ENCODE measurements around the gene ANO7.

The ANO7 gene

GRCh38 chr2:241268306-241268705, 79.8 kb downstream of the ANO7 start:
- no peak overlapping the region for H2AFZ ChIP-seq (ENCODE audit: low read length)
- no peak overlapping the region for H3K4me3 ChIP-seq (ENCODE audit: low read depth, low read length, poor library complexity, severe bottlenecking)
- peaks cover 27% of the 10 kb centered on the region for H3K36me3 ChIP-seq (ENCODE audit: insufficient read depth, low read length)
- H3K27me3 ChIP-seq (ENCODE audit: insufficient read depth, low read length), result no peaks in the 10 kb centered on the region
- H3K9me3 ChIP-seq (ENCODE audit: low read length), result no peaks in the 10 kb centered on the region
- H4K20me1 ChIP-seq (ENCODE audit: insufficient read depth, low read length), result no peaks in the 10 kb centered on the region
- H3F3A ChIP-seq (ENCODE audit: insufficient read depth, low read length), result no peaks in the 10 kb centered on the region
- no peak overlapping the region for H3K4me2 ChIP-seq (ENCODE audit: low read length)
- no peak overlapping the region for H3K9ac ChIP-seq (ENCODE audit: low read length)
- peaks cover 14% of the 10 kb centered on the region for H3K4me1 ChIP-seq (ENCODE audit: insufficient read depth, low read length, severe bottlenecking)
- H3K9me2 ChIP-seq (ENCODE audit: low read depth, low read length), result no peaks in the 10 kb centered on the region
- no peak for TF ChIP-seq EZH2 (IDR thresholded peaks at IDR 0.05; ENCODE audit: borderline replicate concordance, low read length)
- TF ChIP-seq, protein P1, sequence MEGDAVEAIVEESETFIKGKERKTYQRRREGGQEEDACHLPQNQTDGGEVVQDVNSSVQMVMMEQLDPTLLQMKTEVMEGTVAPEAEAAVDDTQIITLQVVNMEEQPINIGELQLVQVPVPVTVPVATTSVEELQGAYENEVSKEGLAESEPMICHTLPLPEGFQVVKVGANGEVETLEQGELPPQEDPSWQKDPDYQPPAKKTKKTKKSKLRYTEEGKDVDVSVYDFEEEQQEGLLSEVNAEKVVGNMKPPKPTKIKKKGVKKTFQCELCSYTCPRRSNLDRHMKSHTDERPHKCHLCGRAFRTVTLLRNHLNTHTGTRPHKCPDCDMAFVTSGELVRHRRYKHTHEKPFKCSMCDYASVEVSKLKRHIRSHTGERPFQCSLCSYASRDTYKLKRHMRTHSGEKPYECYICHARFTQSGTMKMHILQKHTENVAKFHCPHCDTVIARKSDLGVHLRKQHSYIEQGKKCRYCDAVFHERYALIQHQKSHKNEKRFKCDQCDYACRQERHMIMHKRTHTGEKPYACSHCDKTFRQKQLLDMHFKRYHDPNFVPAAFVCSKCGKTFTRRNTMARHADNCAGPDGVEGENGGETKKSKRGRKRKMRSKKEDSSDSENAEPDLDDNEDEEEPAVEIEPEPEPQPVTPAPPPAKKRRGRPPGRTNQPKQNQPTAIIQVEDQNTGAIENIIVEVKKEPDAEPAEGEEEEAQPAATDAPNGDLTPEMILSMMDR (IDR thresholded peaks at IDR 0.05; ENCODE audit: low read length), result no peak
- H3K79me2 ChIP-seq (ENCODE audit: insufficient read depth, low read length), result no peaks in the 10 kb centered on the region
- H3K27ac ChIP-seq (ENCODE audit: low read depth, low read length, poor library complexity, severe bottlenecking), result no peak overlapping the region

- TF ChIP-seq EZH2 (IDR thresholded peaks at IDR 0.05; ENCODE audit: borderline replicate concordance, low read length), result no peak
- TF ChIP-seq, protein P1 (IDR thresholded peaks at IDR 0.05; ENCODE audit: low read length), result no peak
- H2AFZ ChIP-seq (ENCODE audit: low read length), result no peak overlapping the region
- H3K79me2 ChIP-seq (ENCODE audit: insufficient read depth, low read length), result no peaks in the 10 kb centered on the region
- no peaks in the 10 kb centered on the region for H3K9me2 ChIP-seq (ENCODE audit: low read depth, low read length)
- H3K4me2 ChIP-seq (ENCODE audit: low read length), result no peak overlapping the region
- no peaks in the 10 kb centered on the region for H3K27me3 ChIP-seq (ENCODE audit: insufficient read depth, low read length)
- H3K27ac ChIP-seq (ENCODE audit: low read depth, low read length, poor library complexity, severe bottlenecking), result no peak overlapping the region
- H3K4me1 ChIP-seq (ENCODE audit: insufficient read depth, low read length, severe bottlenecking), result peaks cover 14% of the 10 kb centered on the region
- H3K9ac ChIP-seq (ENCODE audit: low read length), result no peak overlapping the region
- H4K20me1 ChIP-seq (ENCODE audit: insufficient read depth, low read length), result no peaks in the 10 kb centered on the region
- H3K9me3 ChIP-seq (ENCODE audit: low read length), result no peaks in the 10 kb centered on the region
- H3K4me3 ChIP-seq (ENCODE audit: low read depth, low read length, poor library complexity, severe bottlenecking), result no peak overlapping the region
- no peaks in the 10 kb centered on the region for H3F3A ChIP-seq (ENCODE audit: insufficient read depth, low read length)
- peaks cover 21% of the 10 kb centered on the region for H3K36me3 ChIP-seq (ENCODE audit: insufficient read depth, low read length)
Measured at GRCh38 chr2:241268716-241269445, 80.4 kb downstream of the ANO7 start.

DNA sequence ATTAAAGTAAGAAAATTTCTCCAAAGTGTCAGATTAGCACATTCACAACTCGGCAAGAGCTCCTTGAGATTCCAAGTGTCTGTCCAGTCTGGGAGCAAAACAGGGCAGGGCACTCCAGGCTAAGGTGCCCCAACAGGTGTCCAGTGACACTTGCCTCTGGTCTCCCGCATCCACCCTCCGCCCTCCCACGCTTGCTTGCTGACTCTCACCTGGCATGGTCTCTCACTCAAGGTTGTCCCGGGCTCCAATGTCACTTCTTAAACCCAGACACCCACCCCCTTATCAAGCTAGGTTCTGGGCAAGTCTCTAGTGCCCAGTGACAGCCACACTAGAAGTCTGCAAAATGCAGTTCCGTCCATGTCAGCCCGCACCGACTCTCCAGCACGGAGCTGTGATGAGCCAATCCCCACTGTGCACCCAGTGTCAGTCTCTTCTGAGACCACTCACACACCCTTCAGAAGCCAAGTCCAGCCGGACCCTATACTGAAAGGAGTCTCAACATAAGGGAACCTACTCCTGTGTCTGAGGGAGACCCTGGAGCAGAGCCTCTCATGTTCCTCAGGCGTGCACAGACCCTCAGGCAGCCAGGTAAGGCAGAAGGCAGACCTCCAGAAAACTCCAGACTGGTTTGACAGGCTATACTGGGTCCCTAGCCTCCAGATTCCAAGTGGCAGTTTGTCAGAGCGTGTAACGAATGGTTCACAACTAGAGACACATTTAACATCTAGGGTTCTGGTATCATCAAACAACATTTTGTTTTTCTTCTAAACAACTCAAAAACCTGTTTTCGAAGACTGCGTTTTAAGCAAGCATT, 81.4 kb downstream of the ANO7 start:
- H3K9ac ChIP-seq (ENCODE audit: low read length), result no peak overlapping the region
- H2AFZ ChIP-seq (ENCODE audit: low read length), result no peak overlapping the region
- no peak overlapping the region for H3K27ac ChIP-seq (ENCODE audit: low read depth, low read length, poor library complexity, severe bottlenecking)
- H3K79me2 ChIP-seq (ENCODE audit: insufficient read depth, low read length), result no peaks in the 10 kb centered on the region
- H3F3A ChIP-seq (ENCODE audit: insufficient read depth, low read length), result no peaks in the 10 kb centered on the region
- H3K27me3 ChIP-seq (ENCODE audit: insufficient read depth, low read length), result no peaks in the 10 kb centered on the region
- H4K20me1 ChIP-seq (ENCODE audit: insufficient read depth, low read length), result no peaks in the 10 kb centered on the region
- peaks cover 14% of the 10 kb centered on the region for H3K4me1 ChIP-seq (ENCODE audit: insufficient read depth, low read length, severe bottlenecking)
- H3K4me3 ChIP-seq (ENCODE audit: low read depth, low read length, poor library complexity, severe bottlenecking), result no peak overlapping the region
- H3K9me2 ChIP-seq (ENCODE audit: low read depth, low read length), result no peaks in the 10 kb centered on the region
- H3K9me3 ChIP-seq (ENCODE audit: low read length), result no peaks in the 10 kb centered on the region
- H3K4me2 ChIP-seq (ENCODE audit: low read length), result no peak overlapping the region
- H3K36me3 ChIP-seq (ENCODE audit: insufficient read depth, low read length), result peaks cover 14% of the 10 kb centered on the region
- no peak for TF ChIP-seq EZH2 (IDR thresholded peaks at IDR 0.05; ENCODE audit: borderline replicate concordance, low read length)
- TF ChIP-seq, protein P1 (IDR thresholded peaks at IDR 0.05; ENCODE audit: low read length), result no peak
